Fibroblast of skin of back (primary cell): ENCODE data around the gene IYD.
"Not testable (repeated sequence)": the region's sequence is repeated elsewhere in the genome, so short reads cannot be mapped to it uniquely, and the experiment has no call there.

Experiments used
- DNase-seq: peaks from one replicate; pipeline ENCODE4 v3.0.0-alpha.2; 2013

Gene IYD

GRCh38 chr6:150435832-150436231 lies 67.0 kb downstream of the IYD start:
- DNase-seq, result peak; percentile 53

GRCh38 chr6:150439373-150439772 lies 70.6 kb downstream of the IYD start:
- DNase-seq, result no peak

GRCh38 chr6:150443621-150444020 lies 74.8 kb downstream of the IYD start:
- DNase-seq, result no peak

GRCh38 chr6:150444308-150444707 lies 75.5 kb downstream of the IYD start:
- DNase-seq, result no peak

GRCh38 chr6:150445486-150445885 lies 76.7 kb downstream of the IYD start:
- DNase-seq, result no peak

GRCh38 chr6:150448221-150448620 lies 79.4 kb downstream of the IYD start:
- no peak for DNase-seq

- DNase-seq, result not testable (repeated sequence)
Observed at GRCh38 chr6:150449055-150449454, 80.2 kb downstream of the IYD start.

- no peak for DNase-seq
Observed at GRCh38 chr6:150450918-150451317, 82.1 kb downstream of the IYD start.

GRCh38 chr6:150451807-150452427 lies 83.1 kb downstream of the IYD start:
- no peak for DNase-seq

- DNase-seq, result no peak
Observed at GRCh38 chr6:150452428-150453243, 83.8 kb downstream of the IYD start.

GRCh38 chr6:150453357-150453756 lies 84.5 kb downstream of the IYD start:
- DNase-seq, result no peak
